GM12878 (cell line): ENCODE results near the gene TNFAIP8L3. TPM values are rescaled to one million over a fixed set of nuclear protein-coding genes. Genes with fewer than 3 reads are reported as not detected.

Experiments
- ATAC-seq: fragments of 200-7000 bp; cut with Tn5 transposase; 3 replicates; pipeline ENCODE4 v1.9.1; 2020; ENCODE audit warnings: mild to moderate bottlenecking, moderate library complexity
- BruUV-seq: library from RNA; stranded (reverse); fragments of 400-500 nt; replicated peaks from 2 replicates; lab custom pipeline; 2021; lab: Mats Ljungman, UMichigan
- CTCF ChIA-PET: fragments of 300-600 bp; sonication (Branson Sonifier 250); formaldehyde crosslinking; extraction: SDS; loops from one replicate; lab custom pipeline; 2021; ENCODE audit warnings: inconsistent platforms; lab: Yijun Ruan, JAX
- POLR2A ChIA-PET: fragments of 350-600 bp; formaldehyde crosslinking; extraction: SDS; loops from one replicate; lab custom pipeline; 2021; ENCODE audit warnings: inconsistent platforms; lab: Charles Lee
- RAD21 ChIA-PET: fragments of 300-600 bp; sonication (Branson Sonifier 250); formaldehyde crosslinking; loops from one replicate; lab custom pipeline; 2023; ENCODE audit warnings: antibody characterized with exemption; ENCODE audit not compliant: unreplicated experiment; lab: Charles Lee
- SMC1A ChIA-PET: fragments of 300-600 bp; sonication (Branson Sonifier 250); formaldehyde crosslinking; loops from one replicate; lab custom pipeline; 2023; ENCODE audit not compliant: unreplicated experiment, uncharacterized antibody; lab: Charles Lee
- DNase-seq: peaks from one replicate; pipeline ENCODE4 v3.0.0-alpha.2; 2011; ENCODE audit warnings: low read depth, low spot score
- FAIRE-seq: peaks from 3 replicates; lab custom pipeline; 2011; peaks lifted over from hg19 to GRCh38; lab: Jason Lieb, UNC
- H2AFZ ChIP-seq: 2 replicates; pipeline ENCODE4 v1.6.0; 2011; ENCODE audit warnings: low read depth, low read length, control low read depth; ENCODE audit not compliant: control insufficient read depth
- H3K27ac ChIP-seq: 2 replicates; pipeline ENCODE4 v1.5.1; 2011; ENCODE audit warnings: control low read depth; ENCODE audit not compliant: control insufficient read depth, insufficient read depth
- H3K27me3 ChIP-seq, 2 experiments: replicated peaks in 1 of 2; 2 replicates each; pipeline versions ENCODE4 v1.6.0 to v1.6.1; 2011; ENCODE audit warnings: low read length in 1 of 2; ENCODE audit not compliant: control insufficient read depth in 2 of 2, insufficient read depth in 2 of 2
- H3K36me3 ChIP-seq, 2 experiments: 2 replicates each; pipeline ENCODE4 v1.5.1; 2011; ENCODE audit warnings: low read length in 1 of 2; ENCODE audit not compliant: control insufficient read depth in 2 of 2, insufficient read depth in 2 of 2
- H3K4me1 ChIP-seq: 2 replicates; pipeline ENCODE4 v1.6.1; 2011; ENCODE audit warnings: mild to moderate bottlenecking, low read length, moderate library complexity, mixed read lengths; ENCODE audit not compliant: control insufficient read depth, insufficient read depth
- H3K4me2 ChIP-seq: 2 replicates; pipeline ENCODE4 v1.6.0; 2011; ENCODE audit warnings: control low read depth; ENCODE audit not compliant: control insufficient read depth, insufficient read depth
- H3K4me3 ChIP-seq: fragments of 200-600 bp; sonication (generic); 2 replicates; pipeline ENCODE4 v1.5.1; 2016
- H3K79me2 ChIP-seq: 2 replicates; pipeline ENCODE4 v1.6.0; 2011; ENCODE audit warnings: low read length; ENCODE audit not compliant: control insufficient read depth, insufficient read depth
- H3K9ac ChIP-seq: 2 replicates; pipeline ENCODE4 v1.8.0; 2011; ENCODE audit warnings: low read length, control low read depth, mixed read lengths; ENCODE audit not compliant: control insufficient read depth, insufficient read depth
- H3K9me3 ChIP-seq: replicated peaks from 3 replicates; pipeline ENCODE4 v1.5.1; 2011; ENCODE audit warnings: mild to moderate bottlenecking, low read length; ENCODE audit not compliant: control insufficient read depth, insufficient read depth
- H4K20me1 ChIP-seq: 2 replicates; pipeline ENCODE4 v1.6.0; 2011; ENCODE audit not compliant: control insufficient read depth, insufficient read depth
- BCLAF1 ChIP-seq: fragments of 450-650 bp; IDR thresholded peaks from 2 replicates; pipeline ENCODE4 v1.6.1; 2017; ENCODE audit warnings: antibody characterized with exemption, mild to moderate bottlenecking, moderate library complexity
- CREM ChIP-seq: IDR thresholded peaks from 2 replicates; pipeline ENCODE4 v1.6.1; 2014; ENCODE audit warnings: antibody characterized with exemption, low read depth
- EED ChIP-seq: sonication (generic); IDR thresholded peaks from 2 replicates; pipeline ENCODE4 v1.6.1; 2016; ENCODE audit warnings: antibody characterized with exemption, low read depth
- EP300 ChIP-seq, 2 experiments: fragments of 150-350 bp in 1 of 2; IDR thresholded peaks; 2 replicates each; pipeline ENCODE4 v1.6.1; 2011 to 2012; ENCODE audit warnings: low read depth in 2 of 2, low read length in 2 of 2, borderline replicate concordance in 1 of 2, improper control_type of control experiment in 1 of 2, inconsistent platforms in 1 of 2; ENCODE audit not compliant: control insufficient read depth in 1 of 2
- EZH2 ChIP-seq: IDR thresholded peaks from 2 replicates; pipeline ENCODE4 v1.6.1; 2012; ENCODE audit warnings: low read depth, mild to moderate bottlenecking, control low read depth, inconsistent platforms, low read length, borderline replicate concordance; ENCODE audit not compliant: control insufficient read depth
- HDGF ChIP-seq: fragments of 450-650 bp; IDR thresholded peaks from 2 replicates; pipeline ENCODE4 v1.6.1; 2016; ENCODE audit warnings: antibody characterized with exemption
- LARP7 ChIP-seq: fragments of 450-650 bp; IDR thresholded peaks from 2 replicates; pipeline ENCODE4 v1.6.1; 2017; ENCODE audit warnings: mild to moderate bottlenecking
- NFXL1 ChIP-seq: fragments of 450-650 bp; IDR thresholded peaks from 2 replicates; pipeline ENCODE4 v1.6.1; 2017; ENCODE audit warnings: antibody characterized with exemption, mild to moderate bottlenecking, borderline replicate concordance
- NFYB ChIP-seq: IDR thresholded peaks from 2 replicates; pipeline ENCODE4 v1.6.1; 2011; ENCODE audit warnings: low read depth, mild to moderate bottlenecking, low read length, improper control_type of control experiment, moderate library complexity; ENCODE audit not compliant: insufficient read depth
- POLR2A ChIP-seq: IDR thresholded peaks from 2 replicates; pipeline ENCODE4 v1.6.1; 2011; ENCODE audit warnings: low read depth, mild to moderate bottlenecking, low read length
- RB1 ChIP-seq: fragments of 450-650 bp; formaldehyde crosslinking; IDR thresholded peaks from 2 replicates; pipeline ENCODE4 v1.6.1; 2017; ENCODE audit warnings: mild to moderate bottlenecking, borderline replicate concordance
- RBBP5 ChIP-seq: fragments of 200-600 bp; sonication (generic); conservative IDR thresholded peaks from 2 replicates; pipeline ENCODE4 v1.6.1; 2016
- RELA ChIP-seq: fragments of 450-650 bp; IDR thresholded peaks from 2 replicates; pipeline ENCODE4 v1.8.0; 2014; ENCODE audit warnings: borderline replicate concordance; ENCODE audit not compliant: partially characterized antibody
- TAF1 ChIP-seq: IDR thresholded peaks from 2 replicates; pipeline ENCODE4 v1.6.1; 2011; ENCODE audit warnings: mild to moderate bottlenecking, low read depth, low read length, borderline replicate concordance
- TARDBP ChIP-seq: IDR thresholded peaks from 2 replicates; pipeline ENCODE4 v1.6.1; 2016; ENCODE audit warnings: borderline replicate concordance
- YY1 ChIP-seq: IDR thresholded peaks from 2 replicates; pipeline ENCODE4 v1.6.1; 2011; ENCODE audit warnings: low read depth, mild to moderate bottlenecking, low read length
- in situ Hi-C: fragments of 300-500 bp; cut with MboI; formaldehyde crosslinking; loops from 9 replicates; pipeline ENCODE4 v1.14.3; 2018; ENCODE audit warnings: mixed read lengths
- intact Hi-C: fragments of 100-400 bp; cut with micrococcal nuclease; formaldehyde crosslinking; loops from one replicate; pipeline ENCODE4 v1.14.2; 2022; ENCODE audit not compliant: unreplicated experiment
- polyA plus RNA-seq, 11 experiments: library from polyadenylated mRNA; depleted of rRNA in 4 of 11; unstranded in 6 of 11; stranded (reverse) in 5 of 11; fragments of >200 nt; fragmentation: Nextera tagmentation in 4 of 11; fragmentation: Illumina TruSeq in 1 of 11; extraction: Ambion mirVana in 4 of 11; extraction: Trizol in 1 of 11; gene quantifications; 1 replicate in 1 of 11; 2 replicates in 10 of 11; pipeline versions ENCODE4 v1.2.1 to v1.2.3, GENCODE V29; 2011 to 2016; ENCODE audit warnings: inconsistent platforms in 2 of 11, missing spikeins in 2 of 11, low read depth in 1 of 11
- total RNA-seq, 4 experiments: library from RNA; depleted of rRNA in 3 of 4; stranded (reverse); fragments of >200 nt in 3 of 4; fragmentation: Illumina TruSeq in 1 of 4; extraction: Trizol in 1 of 4; gene quantifications; 2 replicates each; pipeline versions ENCODE4 v1.2.1 to v1.2.3, GENCODE V29; 2013 to 2021
- TF ChIP-seq, protein P1 (sequence below): fragments of 450-650 bp; IDR thresholded peaks from 2 replicates; pipeline ENCODE4 v1.6.1; 2017; ENCODE audit warnings: low read depth, mild to moderate bottlenecking, moderate library complexity
- TF ChIP-seq, protein P2 (sequence below): IDR thresholded peaks from 2 replicates; pipeline ENCODE4 v1.6.1; 2011; ENCODE audit warnings: low read depth, mild to moderate bottlenecking, low read length, moderate library complexity, borderline replicate concordance; ENCODE audit errors: extremely low read depth
- TF ChIP-seq, protein P3 (sequence below): fragments of 450-650 bp; IDR thresholded peaks from 2 replicates; pipeline ENCODE4 v1.6.1; 2016; ENCODE audit warnings: mild to moderate bottlenecking

TNFAIP8L3 gene
- total and polyA plus RNA-seq, 10 of the 15 experiments (the other 5 are each of a cell fraction or from before 2014, with no cell fraction given) = 0.22 TPM; not detected in 9

DNA sequence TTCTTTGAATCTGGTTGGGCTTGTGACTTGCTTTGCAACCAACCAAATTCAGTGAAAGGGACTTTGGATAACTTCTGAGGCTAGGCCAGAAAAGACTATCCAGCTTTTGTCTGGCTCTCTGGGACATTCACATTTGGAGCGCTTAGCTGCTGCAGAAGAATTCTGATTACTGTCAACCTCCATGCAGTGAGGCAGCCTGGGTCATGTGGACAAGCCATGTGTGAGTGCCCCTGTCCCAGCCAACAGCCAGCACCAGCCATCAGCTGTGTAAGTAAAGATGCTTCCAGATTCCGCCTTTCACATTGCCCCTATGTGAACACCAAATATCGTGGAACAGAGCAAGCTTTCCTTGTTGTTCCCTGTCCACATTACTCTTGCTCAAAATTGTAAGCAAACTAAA is 12.9 kb upstream of the TNFAIP8L3 start (continued):
- no peak for TF ChIP-seq RB1

GRCh38 chr15:51106481-51106880 is 11.8 kb upstream of the TNFAIP8L3 start:
- H2AFZ ChIP-seq = no peak overlapping the region
- no peaks in the 10 kb centered on the region for H3K4me1 ChIP-seq
- ChIA-PET CTCF (interaction anchor here (1.1 kb wide), 1 partner anchor 41 kb away, joined by 3 read pairs; no protein-coding TSS in a partner anchor), RAD21 (no interaction called here), SMC1A (no interaction called here), POLR2A (no interaction called here)
- ATAC-seq = no peak
- BruUV-seq = no TSS peak
- no peak overlapping the region for H3K4me2 ChIP-seq
- H3K36me3 ChIP-seq = no peaks in the 10 kb centered on the region
- H4K20me1 ChIP-seq = no peaks in the 10 kb centered on the region
- FAIRE-seq = no peak
- peaks cover 2% of the 10 kb centered on the region in 2 experiments; a peak in 2 of 4 replicates for H3K27me3 ChIP-seq
- intact Hi-C loops = no loop called here
- no peaks in the 10 kb centered on the region for H3K9me3 ChIP-seq
- H3K4me3 ChIP-seq = no peak overlapping the region
- in situ Hi-C loops = no loop called here
- no peak for TF ChIP-seq HDGF
- no peak for TF ChIP-seq EZH2
- TF ChIP-seq POLR2A = no peak
- TF ChIP-seq LARP7 = no peak
- no peak for TF ChIP-seq TARDBP
- no peak for TF ChIP-seq RBBP5
- no peak for TF ChIP-seq CREM
- no peak for TF ChIP-seq RELA
- TF ChIP-seq EP300 (IDR thresholded peaks at IDR 0.05; ENCODE audit: borderline replicate concordance in 1 of 2, control insufficient read depth in 1 of 2, low read depth in 2 of 2, low read length in 2 of 2) = no peak
- TF ChIP-seq EED = no peak
- TF ChIP-seq, protein P1, sequence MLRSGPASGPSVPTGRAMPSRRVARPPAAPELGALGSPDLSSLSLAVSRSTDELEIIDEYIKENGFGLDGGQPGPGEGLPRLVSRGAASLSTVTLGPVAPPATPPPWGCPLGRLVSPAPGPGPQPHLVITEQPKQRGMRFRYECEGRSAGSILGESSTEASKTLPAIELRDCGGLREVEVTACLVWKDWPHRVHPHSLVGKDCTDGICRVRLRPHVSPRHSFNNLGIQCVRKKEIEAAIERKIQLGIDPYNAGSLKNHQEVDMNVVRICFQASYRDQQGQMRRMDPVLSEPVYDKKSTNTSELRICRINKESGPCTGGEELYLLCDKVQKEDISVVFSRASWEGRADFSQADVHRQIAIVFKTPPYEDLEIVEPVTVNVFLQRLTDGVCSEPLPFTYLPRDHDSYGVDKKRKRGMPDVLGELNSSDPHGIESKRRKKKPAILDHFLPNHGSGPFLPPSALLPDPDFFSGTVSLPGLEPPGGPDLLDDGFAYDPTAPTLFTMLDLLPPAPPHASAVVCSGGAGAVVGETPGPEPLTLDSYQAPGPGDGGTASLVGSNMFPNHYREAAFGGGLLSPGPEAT = no peak
- no peak for TF ChIP-seq BCLAF1
- TF ChIP-seq TAF1 = no peak
- TF ChIP-seq, protein P2, sequence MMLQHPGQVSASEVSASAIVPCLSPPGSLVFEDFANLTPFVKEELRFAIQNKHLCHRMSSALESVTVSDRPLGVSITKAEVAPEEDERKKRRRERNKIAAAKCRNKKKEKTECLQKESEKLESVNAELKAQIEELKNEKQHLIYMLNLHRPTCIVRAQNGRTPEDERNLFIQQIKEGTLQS = no peak
- TF ChIP-seq, protein P3, sequence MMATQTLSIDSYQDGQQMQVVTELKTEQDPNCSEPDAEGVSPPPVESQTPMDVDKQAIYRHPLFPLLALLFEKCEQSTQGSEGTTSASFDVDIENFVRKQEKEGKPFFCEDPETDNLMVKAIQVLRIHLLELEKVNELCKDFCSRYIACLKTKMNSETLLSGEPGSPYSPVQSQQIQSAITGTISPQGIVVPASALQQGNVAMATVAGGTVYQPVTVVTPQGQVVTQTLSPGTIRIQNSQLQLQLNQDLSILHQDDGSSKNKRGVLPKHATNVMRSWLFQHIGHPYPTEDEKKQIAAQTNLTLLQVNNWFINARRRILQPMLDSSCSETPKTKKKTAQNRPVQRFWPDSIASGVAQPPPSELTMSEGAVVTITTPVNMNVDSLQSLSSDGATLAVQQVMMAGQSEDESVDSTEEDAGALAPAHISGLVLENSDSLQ = no peak
- TF ChIP-seq YY1 = no peak
- TF ChIP-seq NFYB = no peak
- TF ChIP-seq NFXL1 = no peak
- TF ChIP-seq, all 136 proteins: peak for 0
- Histone ChIP-seq H3K27ac (no peak overlapping the region), H3K9ac (no peak overlapping the region), H3K79me2 (no peaks in the 10 kb centered on the region)
- DNase-seq = no peak
